Daoy (cell line): ENCODE measurements around the gene ATPAF2. TPM values are rescaled to one million over a fixed set of nuclear protein-coding genes. Genes with fewer than 3 reads are reported as not detected.
A peak's percentile ranks its signal among the peaks of the same experiment; 100 is the strongest.

Experiments used
- DNase-seq: peaks from one replicate; pipeline ENCODE4 v3.0.0-alpha.2; 2015; ENCODE audit warnings: low read depth
- total RNA-seq: library from RNA; depleted of rRNA; stranded (reverse); fragments of >200 nt; shearing (Covaris generic); gene quantifications from 2 replicates; pipeline ENCODE4 v1.2.3, GENCODE V29; 2014; rRNA removed

Gene ATPAF2
- 20.2 and 21.6 TPM in 2 replicates for total RNA-seq

DNA sequence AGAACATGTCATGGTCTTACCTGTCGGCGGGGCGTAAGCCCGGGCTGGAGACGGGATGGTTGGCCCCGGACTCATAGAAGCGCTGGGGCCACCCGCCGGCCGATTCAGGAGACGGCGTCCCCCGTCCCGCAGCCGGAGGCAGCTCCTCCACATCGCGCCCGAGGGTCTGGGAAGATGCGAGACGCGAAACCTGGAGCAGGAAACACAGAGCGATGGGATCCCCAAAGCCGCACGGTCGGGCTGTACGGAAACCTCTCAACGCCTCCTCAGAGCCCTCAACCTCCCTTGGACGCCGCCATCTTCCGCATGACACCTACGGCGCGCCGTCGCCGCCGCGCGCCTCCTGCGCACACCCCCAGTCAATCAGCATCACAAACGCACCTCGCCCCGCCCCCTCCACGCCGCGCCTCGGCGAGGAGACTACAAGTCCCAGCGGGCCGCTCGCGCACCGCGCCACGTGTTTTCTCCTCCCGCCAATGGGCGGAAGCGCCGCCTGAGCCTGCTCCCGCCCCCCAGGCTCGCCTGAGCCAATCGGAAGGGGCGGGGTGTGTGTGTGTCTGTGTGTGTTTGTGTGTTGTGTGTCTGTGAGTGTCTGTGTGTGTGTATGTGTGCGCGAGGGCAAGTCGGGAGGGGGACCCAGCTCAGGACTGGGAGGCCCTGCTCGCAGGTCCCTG, at the start of gene ATPAF2, which contains the start of gene GID4:
Gene ATPAF2 (minus strand): TSS at position 308 of the 674 bp plus-strand sequence. CDS start 155 bp downstream, at position 153.
Gene GID4 (plus strand): TSS at position 548 of the 674 bp plus-strand sequence. CDS start 57 bp downstream, at position 605.
- peak; percentile 100 for DNase-seq

GRCh38 chr17:18087610-18088491, 48.9 kb upstream of the ATPAF2 start, which contains the start of gene DRG2:
Gene DRG2 (plus strand): TSS chr17:18087948. CDS start chr17:18088024, 76 bp downstream.
- DNase-seq: peak; percentile 95

GRCh38 chr17:18084256-18084655, 45.3 kb upstream of the ATPAF2 start:
- DNase-seq: no peak

- no peak for DNase-seq
Measured at GRCh38 chr17:18079543-18079942, 40.6 kb upstream of the ATPAF2 start.

DNA sequence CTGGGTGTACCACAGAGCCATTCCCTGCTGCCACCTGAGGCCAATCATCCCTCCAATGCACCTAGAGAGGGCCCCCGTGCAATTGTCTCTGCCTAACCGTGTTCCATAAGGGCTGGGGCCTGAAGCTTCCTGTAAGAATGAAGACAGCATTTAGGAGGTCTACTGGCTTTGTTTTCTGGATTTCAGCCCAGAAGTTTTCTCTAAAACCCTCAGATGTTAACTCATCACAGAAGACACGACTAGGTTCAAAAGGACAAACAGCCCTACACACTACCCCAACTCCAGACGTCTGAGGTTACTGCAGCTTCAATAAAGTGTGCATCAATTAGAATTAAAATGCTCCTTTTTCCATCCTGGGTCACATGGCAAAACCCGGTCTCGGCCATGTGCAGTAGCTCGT, 38.0 kb upstream of the ATPAF2 start:
- no peak for DNase-seq

GRCh38 chr17:18074566-18075272, 35.8 kb upstream of the ATPAF2 start:
- no peak for DNase-seq

- no peak for DNase-seq
Measured at GRCh38 chr17:18071751-18072150, 32.8 kb upstream of the ATPAF2 start.

GRCh38 chr17:18070861-18071340, 31.9 kb upstream of the ATPAF2 start:
- peak; percentile 51 for DNase-seq

DNA sequence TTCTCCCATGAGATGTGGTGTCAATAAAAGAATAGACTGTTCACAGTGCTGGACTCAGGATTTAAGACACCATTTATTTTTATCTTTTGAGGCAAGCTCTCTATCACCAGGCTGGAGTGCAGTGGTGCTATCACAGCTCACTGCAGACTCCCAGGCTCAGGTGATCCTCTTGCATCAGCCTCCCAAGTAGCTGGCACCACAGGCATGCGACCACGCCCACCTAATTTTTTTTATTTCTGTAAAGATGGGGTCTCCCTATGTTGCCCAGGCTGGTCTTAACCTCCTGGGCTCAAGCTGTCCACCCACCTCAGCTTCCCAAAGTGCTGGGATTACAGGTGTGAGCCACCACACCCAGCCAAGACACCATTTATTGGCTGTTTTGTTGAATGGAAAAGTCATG, 30.1 kb upstream of the ATPAF2 start:
- DNase-seq: no peak

GRCh38 chr17:18066866-18067265, 27.9 kb upstream of the ATPAF2 start:
- no peak for DNase-seq

- DNase-seq: no peak
Measured at GRCh38 chr17:18065546-18065945, 26.6 kb upstream of the ATPAF2 start.

DNA sequence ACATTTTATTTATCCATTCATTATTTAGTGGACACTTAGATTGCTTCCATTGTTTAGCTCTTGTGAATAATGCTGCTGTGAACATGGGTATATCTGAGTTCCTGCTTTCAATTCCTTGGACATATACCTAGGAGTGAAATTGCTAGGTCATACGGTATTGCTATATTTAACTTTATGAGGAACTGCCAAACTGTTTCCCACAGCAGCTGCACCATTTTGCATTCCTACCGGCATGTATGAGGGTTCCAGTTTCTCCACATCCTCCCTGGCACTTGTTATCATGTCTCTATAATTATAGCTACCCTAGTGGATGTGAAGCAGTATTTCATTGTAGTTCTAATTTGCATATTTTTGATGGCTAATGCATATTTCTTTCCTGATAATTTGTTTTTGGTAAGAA, 25.1 kb upstream of the ATPAF2 start:
- DNase-seq: no peak

DNA sequence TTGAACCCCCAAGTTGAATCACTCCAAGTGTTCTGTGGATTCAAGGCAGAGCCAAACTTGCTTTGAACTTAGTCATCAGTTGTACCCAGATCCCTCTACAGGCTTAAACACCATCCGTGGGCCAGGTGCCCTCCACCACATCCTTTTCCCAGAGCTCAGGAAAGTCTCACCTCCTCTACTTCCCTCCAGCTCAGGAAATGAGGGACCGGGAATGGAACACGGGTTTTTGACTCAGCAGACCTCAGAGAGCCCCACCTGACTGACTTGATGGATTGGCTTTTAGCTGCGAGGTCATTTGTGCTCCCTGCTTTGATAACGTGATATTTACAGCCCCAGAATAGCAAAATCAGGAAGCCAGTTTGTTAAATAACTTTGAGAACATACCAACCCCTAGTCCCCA, 20.3 kb upstream of the ATPAF2 start:
- DNase-seq: no peak

DNA sequence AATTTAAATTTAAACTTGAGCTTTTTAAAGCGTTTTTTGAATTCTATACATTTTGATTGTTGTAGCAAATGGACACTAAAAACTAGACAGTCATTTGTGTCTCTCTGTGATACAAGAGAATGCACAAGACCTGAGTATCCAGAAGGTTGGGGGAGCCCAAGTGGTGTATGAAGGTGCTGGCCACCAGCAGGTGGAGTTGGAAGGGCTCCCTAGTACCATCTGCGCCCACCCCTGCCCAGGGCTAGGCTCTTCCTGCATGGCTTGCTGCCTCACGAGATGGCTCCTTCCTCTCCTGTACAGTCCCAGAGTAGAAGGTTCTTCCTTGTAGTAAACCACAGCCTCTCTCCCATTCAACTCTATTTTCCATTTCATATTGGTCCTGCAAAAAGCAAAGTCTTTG, 17.2 kb upstream of the ATPAF2 start:
- DNase-seq: no peak

DNA sequence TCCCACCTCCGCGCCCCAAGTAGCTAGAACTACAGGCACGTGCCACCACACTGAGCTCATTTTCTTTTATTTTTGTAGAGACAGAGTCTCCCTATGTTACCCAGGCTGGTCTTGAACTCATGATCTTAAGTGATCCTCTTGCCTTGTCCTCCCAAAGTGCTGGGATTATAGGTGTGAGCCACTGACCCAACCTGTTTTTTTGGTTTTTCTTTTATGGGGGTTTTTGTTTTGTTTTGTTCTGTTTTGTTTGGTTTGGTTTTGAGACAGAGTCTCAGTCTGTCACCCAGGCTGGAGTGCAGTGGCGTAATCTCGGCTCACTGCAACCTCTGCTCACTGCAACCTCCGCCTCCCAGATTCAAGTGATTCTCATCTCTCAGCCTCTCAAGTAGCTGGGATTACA, 16.6 kb upstream of the ATPAF2 start:
- no peak for DNase-seq

- no peak for DNase-seq
Measured at GRCh38 chr17:18045691-18046350, 6.9 kb upstream of the ATPAF2 start.

DNA sequence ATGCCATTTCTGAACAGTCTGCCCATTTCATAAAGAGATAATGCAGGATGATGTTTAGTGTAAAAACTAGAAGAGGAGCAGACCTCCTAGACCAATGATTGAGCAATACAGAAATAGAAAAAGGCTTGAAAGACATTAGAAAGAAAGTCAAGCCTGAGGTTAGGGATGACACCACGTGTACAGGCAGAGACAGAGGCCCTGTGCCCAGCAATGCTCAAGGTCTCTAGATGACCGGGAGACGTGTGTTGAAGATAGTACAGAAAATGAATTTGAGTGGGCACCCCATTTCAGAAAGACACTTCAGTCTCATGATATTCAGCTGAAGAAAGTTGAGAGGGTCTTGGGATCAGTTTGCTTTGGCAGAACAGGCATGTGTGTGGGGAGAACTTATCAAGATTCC, 5.6 kb upstream of the ATPAF2 start:
- DNase-seq: no peak

DNA sequence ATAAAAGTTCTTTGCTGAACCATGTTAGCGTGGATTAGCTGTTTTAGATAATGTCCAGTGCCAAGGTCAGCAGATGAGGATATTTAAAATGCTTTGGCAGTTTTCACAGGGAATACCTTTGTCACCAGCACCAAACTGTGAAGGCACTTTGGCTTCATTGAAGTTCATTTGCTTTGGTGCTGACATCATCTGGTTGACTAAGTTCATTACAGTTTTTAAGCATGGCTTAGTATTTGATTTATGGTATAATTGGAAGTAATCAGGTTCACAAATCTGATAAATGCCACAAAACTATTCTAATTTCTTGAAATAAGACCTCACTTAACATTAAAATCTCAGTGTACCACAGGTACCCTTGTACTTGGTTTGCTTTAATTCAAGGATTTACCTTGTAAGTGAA, 4.5 kb upstream of the ATPAF2 start:
- no peak for DNase-seq

DNA sequence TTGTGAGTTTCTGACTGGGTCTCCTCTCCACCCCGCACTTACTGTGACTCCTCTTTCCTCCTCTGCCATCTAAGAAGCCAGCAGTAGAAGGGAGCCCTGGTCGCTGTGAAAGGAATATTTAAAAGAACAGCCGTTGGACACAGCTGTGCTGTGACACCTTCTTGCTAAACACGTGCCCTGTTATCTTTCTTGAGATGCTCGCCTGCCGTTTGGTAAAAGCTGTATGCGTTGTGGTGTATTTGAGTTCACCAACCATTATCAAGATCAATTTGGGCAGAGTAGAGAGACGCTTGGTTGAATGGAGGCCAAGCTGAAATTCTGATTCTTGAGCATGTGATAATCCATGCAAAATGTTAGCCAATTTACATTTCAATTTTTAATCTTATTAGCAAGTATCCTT, 4.0 kb upstream of the ATPAF2 start:
- no peak for DNase-seq

GRCh38 chr17:18041776-18042175, 2.8 kb upstream of the ATPAF2 start:
- peak; percentile 32 for DNase-seq

DNA sequence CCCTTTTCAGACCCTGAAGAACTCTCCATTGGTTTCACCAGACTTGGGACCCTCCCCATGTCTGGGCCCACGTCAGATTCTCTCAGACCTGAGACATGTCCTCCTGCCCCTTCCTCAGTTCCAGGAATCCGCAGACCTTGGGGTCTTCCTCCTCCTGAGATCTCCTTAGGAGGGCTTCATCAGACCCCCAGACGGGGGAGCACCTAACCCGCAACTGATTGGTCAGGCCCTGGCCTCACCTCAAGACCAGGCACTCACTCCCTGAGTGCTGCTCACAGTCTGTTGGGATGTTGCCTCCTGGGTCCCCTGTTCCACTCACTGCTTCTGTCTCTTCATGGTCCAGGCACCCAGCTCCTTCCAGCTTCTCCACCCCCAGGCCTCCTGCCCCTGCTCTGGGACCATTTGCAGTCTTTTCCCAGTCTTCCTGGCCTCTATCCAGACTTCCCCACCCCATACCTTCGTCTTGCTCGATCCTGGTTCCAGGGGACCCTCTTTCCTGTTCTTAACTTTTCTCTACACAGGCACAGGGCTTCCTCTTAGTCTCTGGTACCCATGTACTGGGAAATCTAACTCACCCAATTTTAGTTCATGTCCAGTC, 1.4 kb upstream of the ATPAF2 start:
- no peak for DNase-seq
